Measurements from ENCODE around the gene KANSL1.

KANSL1 gene

DNA sequence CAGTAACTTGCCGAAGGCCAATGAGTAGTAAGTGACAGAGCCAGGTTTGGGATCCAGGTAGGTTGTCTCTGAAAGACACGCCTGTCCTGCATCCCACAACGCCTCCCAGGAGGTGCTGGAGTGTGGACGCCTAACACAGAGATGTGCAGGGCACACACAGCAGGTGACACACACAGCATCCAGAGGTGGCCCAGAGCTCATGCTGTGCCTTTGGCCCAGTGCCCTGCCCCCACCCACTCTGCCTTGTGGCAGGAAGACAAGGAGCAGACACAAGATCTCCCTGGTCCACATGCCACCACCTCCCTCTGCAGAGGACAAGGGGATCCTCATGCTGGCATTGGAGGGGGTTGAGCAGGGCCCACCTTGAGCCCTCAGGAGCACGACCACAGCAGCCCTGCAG is 208.9 kb downstream of the KANSL1 start:
- TF ChIP-seq POLR2AphosphoS5 (IDR thresholded peaks at IDR 0.05; ENCODE audit: low read depth, low read length): no peak
- TF ChIP-seq TAF1 (IDR thresholded peaks at IDR 0.05; ENCODE audit: borderline replicate concordance, low read depth, low read length): no peak
- no peak for TF ChIP-seq POLR2A (IDR thresholded peaks at IDR 0.05; ENCODE audit: low read depth, low read length)
- FAIRE-seq (no peak), DNase-seq (ENCODE audit: insufficient read length) (no peak)

DNA sequence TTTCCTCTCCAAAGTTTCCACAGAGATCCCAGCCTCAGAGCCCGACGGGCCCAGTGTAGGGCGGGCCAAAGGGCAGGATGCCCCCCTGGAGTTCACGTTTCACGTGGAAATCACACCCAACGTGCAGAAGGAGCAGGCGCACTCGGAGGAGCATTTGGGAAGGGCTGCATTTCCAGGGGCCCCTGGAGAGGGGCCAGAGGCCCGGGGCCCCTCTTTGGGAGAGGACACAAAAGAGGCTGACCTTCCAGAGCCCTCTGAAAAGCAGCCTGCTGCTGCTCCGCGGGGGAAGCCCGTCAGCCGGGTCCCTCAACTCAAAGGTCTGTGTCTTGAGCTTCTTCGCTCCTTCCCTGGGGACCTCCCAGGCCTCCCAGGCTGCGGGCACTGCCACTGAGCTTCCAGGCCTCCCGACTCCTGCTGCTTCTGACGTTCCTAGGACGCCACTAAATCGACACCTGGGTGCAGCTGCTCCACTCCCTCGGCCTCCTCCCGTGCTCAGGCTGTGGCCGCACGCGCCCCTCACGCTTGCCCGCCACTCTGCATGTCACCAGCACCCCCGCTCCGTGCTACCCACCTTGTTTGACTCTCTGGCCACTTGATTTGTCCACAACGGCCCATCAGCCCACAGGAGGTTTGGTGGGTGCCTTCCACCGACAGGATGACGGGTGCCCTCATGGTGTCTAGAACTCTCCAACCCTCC is 209.5 kb downstream of the KANSL1 start:
- TF ChIP-seq POLR2AphosphoS5 (IDR thresholded peaks at IDR 0.05; ENCODE audit: low read depth, low read length) (no peak), TAF1 (IDR thresholded peaks at IDR 0.05; ENCODE audit: borderline replicate concordance, low read depth, low read length) (no peak), POLR2A (IDR thresholded peaks at IDR 0.05; ENCODE audit: low read depth, low read length) (no peak)
- no peak for FAIRE-seq
- DNase-seq (ENCODE audit: insufficient read length): no peak

DNA sequence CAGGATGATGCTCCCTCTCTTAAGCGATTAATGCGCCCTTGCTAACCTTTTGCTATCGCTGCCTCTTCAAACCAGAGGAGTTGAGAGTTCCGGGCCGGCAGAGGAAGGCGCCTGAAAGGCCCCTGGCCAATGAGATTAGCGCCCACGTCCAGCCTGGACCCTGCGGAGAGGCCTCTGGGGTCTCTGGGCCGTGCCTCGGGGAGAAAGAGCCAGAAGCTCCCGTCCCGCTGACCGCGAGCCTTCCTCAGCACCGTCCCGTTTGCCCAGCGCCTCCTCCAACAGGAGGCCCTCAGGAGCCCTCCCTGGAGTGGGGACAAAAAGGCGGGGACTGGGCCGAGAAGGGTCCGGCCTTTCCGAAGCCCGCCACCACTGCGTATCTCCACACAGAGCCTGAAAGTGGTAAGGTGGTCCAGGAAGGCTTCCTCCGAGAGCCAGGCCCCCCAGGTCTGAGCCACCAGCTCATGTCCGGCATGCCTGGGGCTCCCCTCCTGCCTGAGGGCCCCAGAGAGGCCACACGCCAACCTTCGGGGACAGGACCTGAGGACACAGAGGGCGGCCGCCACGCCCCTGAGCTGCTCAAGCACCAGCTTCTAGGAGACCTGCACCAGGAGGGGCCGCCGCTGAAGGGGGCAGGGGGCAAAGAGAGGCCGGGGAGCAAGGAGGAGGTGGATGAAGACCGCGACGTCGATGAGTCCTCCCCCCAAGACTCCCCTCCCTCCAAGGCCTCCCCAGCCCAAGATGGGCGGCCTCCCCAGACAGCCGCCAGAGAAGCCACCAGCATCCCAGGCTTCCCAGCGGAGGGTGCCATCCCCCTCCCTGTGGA is 210.2 kb downstream of the KANSL1 start:
- FAIRE-seq (no peak), DNase-seq (ENCODE audit: insufficient read length) (no peak)
- TF ChIP-seq TAF1 (IDR thresholded peaks at IDR 0.05; ENCODE audit: borderline replicate concordance, low read depth, low read length) (no peak), POLR2AphosphoS5 (IDR thresholded peaks at IDR 0.05; ENCODE audit: low read depth, low read length) (no peak), POLR2A (IDR thresholded peaks at IDR 0.05; ENCODE audit: low read depth, low read length) (no peak)

DNA sequence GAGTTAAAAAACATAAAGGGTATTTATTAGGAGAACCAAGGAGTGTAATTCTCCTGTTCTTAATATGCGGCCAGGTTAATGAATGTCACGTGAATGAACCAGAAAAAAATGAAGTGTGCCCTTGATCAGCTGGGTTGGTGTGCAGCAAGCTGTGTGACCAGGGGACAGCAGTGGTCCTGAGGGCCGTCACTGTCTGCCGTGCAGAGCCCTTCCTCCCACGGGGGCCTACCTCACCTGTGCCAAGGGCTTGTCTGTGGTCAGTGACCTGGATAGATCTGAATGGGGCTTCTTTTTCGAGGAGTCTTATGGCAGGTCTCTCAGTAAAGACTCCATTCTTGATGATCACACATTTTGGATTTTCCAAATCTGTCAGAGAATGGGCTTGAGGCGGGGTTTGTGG is 211.9 kb downstream of the KANSL1 start:
- no peak for DNase-seq (ENCODE audit: insufficient read length)
- no peak for FAIRE-seq
- TF ChIP-seq TAF1 (IDR thresholded peaks at IDR 0.05; ENCODE audit: borderline replicate concordance, low read depth, low read length) (no peak), POLR2A (IDR thresholded peaks at IDR 0.05; ENCODE audit: low read depth, low read length) (no peak), POLR2AphosphoS5 (IDR thresholded peaks at IDR 0.05; ENCODE audit: low read depth, low read length) (no peak)

DNA sequence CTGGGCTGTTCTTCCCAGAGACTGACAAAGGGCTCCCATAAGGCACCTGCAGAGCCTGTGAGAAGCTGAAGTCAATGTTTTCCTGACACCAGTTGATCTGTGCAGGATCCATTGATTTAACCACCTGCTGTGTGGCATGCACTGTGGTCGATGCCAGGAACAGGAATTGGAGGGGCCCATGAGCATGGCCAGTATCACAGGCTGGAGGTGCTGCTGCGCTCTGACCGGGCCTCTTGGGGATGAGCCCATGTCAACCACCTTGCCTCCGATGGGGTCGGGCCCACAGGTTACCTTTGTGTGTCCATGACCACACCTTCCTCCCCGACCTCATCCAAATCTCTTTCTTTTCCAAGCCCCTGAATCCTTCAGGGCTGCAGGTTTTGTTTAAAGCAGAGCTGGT is 212.4 kb downstream of the KANSL1 start:
- TF ChIP-seq POLR2AphosphoS5 (IDR thresholded peaks at IDR 0.05; ENCODE audit: low read depth, low read length) (no peak), TAF1 (IDR thresholded peaks at IDR 0.05; ENCODE audit: borderline replicate concordance, low read depth, low read length) (no peak), POLR2A (IDR thresholded peaks at IDR 0.05; ENCODE audit: low read depth, low read length) (no peak)
- DNase-seq (ENCODE audit: insufficient read length) (no peak), FAIRE-seq (no peak)
